ENCODE results near the gene TARS1. TPM values are rescaled to one million over a fixed set of nuclear protein-coding genes. Genes with fewer than 3 reads are reported as not detected.

The TARS1 gene
- total and polyA plus RNA-seq, 10 of the 15 experiments (the other 5 are each of a cell fraction or from before 2014, with no cell fraction given), result 163 to 350 (median 228) TPM

- TF ChIP-seq EGR1 (IDR thresholded peaks at IDR 0.05; ENCODE audit: borderline replicate concordance in 1 of 2, low read depth in 2 of 2, low read length in 2 of 2), result no peak
- no peak for TF ChIP-seq KDM1A (IDR thresholded peaks at IDR 0.05; ENCODE audit: borderline replicate concordance)
- TF ChIP-seq CTCF (IDR thresholded peaks at IDR 0.05 in 2 of 3, conservative IDR thresholded peaks at IDR 0.05 in 1 of 3; ENCODE audit: control insufficient read depth in 2 of 3, extremely low read depth in 1 of 3, insufficient read depth in 1 of 3, low read depth in 3 of 3, low read length in 3 of 3), result no peak
- no peak for TF ChIP-seq E2F4 (IDR thresholded peaks at IDR 0.05; ENCODE audit: low read depth, low read length)
- TF ChIP-seq, protein P1, sequence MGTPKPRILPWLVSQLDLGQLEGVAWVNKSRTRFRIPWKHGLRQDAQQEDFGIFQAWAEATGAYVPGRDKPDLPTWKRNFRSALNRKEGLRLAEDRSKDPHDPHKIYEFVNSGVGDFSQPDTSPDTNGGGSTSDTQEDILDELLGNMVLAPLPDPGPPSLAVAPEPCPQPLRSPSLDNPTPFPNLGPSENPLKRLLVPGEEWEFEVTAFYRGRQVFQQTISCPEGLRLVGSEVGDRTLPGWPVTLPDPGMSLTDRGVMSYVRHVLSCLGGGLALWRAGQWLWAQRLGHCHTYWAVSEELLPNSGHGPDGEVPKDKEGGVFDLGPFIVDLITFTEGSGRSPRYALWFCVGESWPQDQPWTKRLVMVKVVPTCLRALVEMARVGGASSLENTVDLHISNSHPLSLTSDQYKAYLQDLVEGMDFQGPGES (IDR thresholded peaks at IDR 0.05), result no peak
- TF ChIP-seq E2F8 (IDR thresholded peaks at IDR 0.05; ENCODE audit: low read depth, partially characterized antibody), result no peak
- no peak for TF ChIP-seq SMC3 (IDR thresholded peaks at IDR 0.05; ENCODE audit: borderline replicate concordance, low read length)
Measured at GRCh38 chr5:33472805-33473409, 32.1 kb downstream of the TARS1 start (continued).
